Liver (tissue), 9 donors: Measurements from ENCODE around the gene FDX1. TPM values are rescaled to one million over a fixed set of nuclear protein-coding genes. Genes with fewer than 3 reads are reported as not detected.

Experiments
- DNase-seq: peaks from one replicate; pipeline ENCODE4 v3.0.0-alpha.2; 2017; ENCODE audit warnings: low spot score
- H3K27ac ChIP-seq, 2 donors: one replicate each; pipeline ENCODE4 v1.7.0; 2013; ENCODE audit warnings: inconsistent platforms in 2 of 2, low read length in 2 of 2, control low read depth in 1 of 2, low read depth in 1 of 2, mild to moderate bottlenecking in 1 of 2
- H3K27me3 ChIP-seq, 4 donors: one replicate each; pipeline versions ENCODE4 v1.6.1 to v1.7.0; 2013; ENCODE audit warnings: low read length in 3 of 4, inconsistent platforms in 1 of 4, mild to moderate bottlenecking in 1 of 4, moderate library complexity in 1 of 4; ENCODE audit not compliant: control insufficient read depth in 4 of 4, insufficient read depth in 4 of 4
- H3K36me3 ChIP-seq, 4 donors: one replicate each; pipeline versions ENCODE4 v1.6.1 to v1.7.0; 2013; ENCODE audit warnings: low read length in 3 of 4, mild to moderate bottlenecking in 3 of 4, low read depth in 1 of 4, moderate library complexity in 1 of 4; ENCODE audit not compliant: control insufficient read depth in 4 of 4, insufficient read depth in 3 of 4
- H3K4me1 ChIP-seq, 4 donors: one replicate each; pipeline versions ENCODE4 v1.6.1 to v1.7.0; 2013; ENCODE audit warnings: low read length in 3 of 4, mild to moderate bottlenecking in 3 of 4, moderate library complexity in 1 of 4; ENCODE audit not compliant: control insufficient read depth in 4 of 4, insufficient read depth in 4 of 4
- H3K4me3 ChIP-seq, 3 donors: one replicate each; pipeline versions ENCODE4 v1.6.1 to v1.7.0; 2013; ENCODE audit warnings: low read length in 3 of 3, control low read depth in 1 of 3, low read depth in 1 of 3, mild to moderate bottlenecking in 1 of 3
- H3K9ac ChIP-seq, 2 donors: one replicate each; pipeline ENCODE4 v1.7.0; 2013; ENCODE audit warnings: low read length in 2 of 2, mild to moderate bottlenecking in 2 of 2, moderate library complexity in 2 of 2, control low read depth in 1 of 2, low read depth in 1 of 2
- H3K9me3 ChIP-seq, 4 donors: one replicate each; pipeline versions ENCODE4 v1.6.1 to v1.7.0; 2013; ENCODE audit warnings: low read length in 3 of 4; ENCODE audit not compliant: control insufficient read depth in 4 of 4
- ATF3 ChIP-seq: IDR thresholded peaks from 2 replicates; pipeline ENCODE4 v1.6.1; 2016; ENCODE audit warnings: antibody characterized with exemption
- CTCF ChIP-seq: fragments of 150-350 bp; IDR thresholded peaks from 2 replicates; pipeline ENCODE4 v1.5.1; 2017; ENCODE audit warnings: improper control_type of control experiment, low read depth, low read length; ENCODE audit not compliant: missing input control
- EGR1 ChIP-seq, 2 donors: IDR thresholded peaks; 2 replicates each; pipeline ENCODE4 v1.6.1; 2016 to 2018; ENCODE audit warnings: antibody characterized with exemption in 2 of 2, low read depth in 2 of 2
- FOXA1 ChIP-seq: IDR thresholded peaks from 2 replicates; pipeline ENCODE4 v1.6.1; 2016; ENCODE audit warnings: antibody characterized with exemption
- FOXA2 ChIP-seq: IDR thresholded peaks from 2 replicates; pipeline ENCODE4 v1.6.1; 2016; ENCODE audit warnings: antibody characterized with exemption
- GABPA ChIP-seq, 2 donors: IDR thresholded peaks in 1 of 2; conservative IDR thresholded peaks in 1 of 2; 2 replicates each; pipeline ENCODE4 v1.6.1; 2016; ENCODE audit warnings: antibody characterized with exemption in 2 of 2, mild to moderate bottlenecking in 1 of 2, moderate library complexity in 1 of 2
- HNF4A ChIP-seq, 2 donors: conservative IDR thresholded peaks; 2 replicates each; pipeline ENCODE4 v1.6.1; 2016; ENCODE audit warnings: antibody characterized with exemption in 2 of 2, mild to moderate bottlenecking in 2 of 2
- HNF4G ChIP-seq: IDR thresholded peaks from 2 replicates; pipeline ENCODE4 v1.6.1; 2016; ENCODE audit warnings: antibody characterized with exemption
- JUND ChIP-seq, 2 donors: IDR thresholded peaks; 2 replicates each; pipeline ENCODE4 v1.6.1; 2016; ENCODE audit warnings: antibody characterized with exemption in 2 of 2
- MAX ChIP-seq: IDR thresholded peaks from 2 replicates; pipeline ENCODE4 v1.6.1; 2016; ENCODE audit warnings: antibody characterized with exemption
- NR2F2 ChIP-seq: IDR thresholded peaks from 2 replicates; pipeline ENCODE4 v1.6.1; 2016; ENCODE audit warnings: antibody characterized with exemption
- RAD21 ChIP-seq, 2 donors: IDR thresholded peaks; 2 replicates each; pipeline ENCODE4 v1.6.1; 2016; ENCODE audit warnings: antibody characterized with exemption in 2 of 2, mild to moderate bottlenecking in 2 of 2
- REST ChIP-seq: IDR thresholded peaks from 2 replicates; pipeline ENCODE4 v1.6.1; 2016; ENCODE audit warnings: antibody characterized with exemption, mild to moderate bottlenecking
- RXRA ChIP-seq, 2 donors: IDR thresholded peaks; 2 replicates each; pipeline ENCODE4 v1.6.1; 2017 to 2018; ENCODE audit warnings: antibody characterized with exemption in 2 of 2, mild to moderate bottlenecking in 1 of 2
- SP1 ChIP-seq: IDR thresholded peaks from 2 replicates; pipeline ENCODE4 v1.6.1; 2018; ENCODE audit warnings: antibody characterized with exemption, mild to moderate bottlenecking
- TAF1 ChIP-seq: conservative IDR thresholded peaks from 2 replicates; pipeline ENCODE4 v1.6.1; 2016; ENCODE audit warnings: antibody characterized with exemption, mild to moderate bottlenecking
- YY1 ChIP-seq: IDR thresholded peaks from 2 replicates; pipeline ENCODE4 v1.6.1; 2016; ENCODE audit warnings: antibody characterized with exemption, mild to moderate bottlenecking
- ZBTB33 ChIP-seq: IDR thresholded peaks from 2 replicates; pipeline ENCODE4 v1.6.1; 2016; ENCODE audit warnings: antibody characterized with exemption
- WGBS: extraction: QIAGEN DNeasy Blood & Tissue Kit; methylation state at CpG from one replicate; pipeline ENCODE4 v1.1.7; 2013; 5-methylcytosine and 5-hydroxymethylcytosine counted together
- polyA plus RNA-seq, 2 donors: library from polyadenylated mRNA; stranded (reverse) in 1 of 2; unstranded in 1 of 2; fragments of 200-250 nt in 1 of 2; fragments of >200 nt in 1 of 2; fragmentation: Nextera tagmentation in 1 of 2; extraction: Ambion mirVana in 1 of 2; gene quantifications; one replicate each; pipeline versions ENCODE4 v1.2.1 to v1.2.3, GENCODE V29; 2013 to 2015
- total RNA-seq, 2 donors: library from RNA; depleted of rRNA; stranded (reverse); fragments of >200 nt; gene quantifications; one replicate each; pipeline ENCODE4 v1.2.3, GENCODE V29; 2014
- donor health status: healthy.
- donor health status: healthy.
- donor health status: healthy.
- donor health status: healthy.
- donor health status: healthy.

FDX1 gene
- total and polyA plus RNA-seq, 4 donors = 6.8 to 28.8 (median 17.1) TPM

- TF ChIP-seq REST = no peak
- no peak for TF ChIP-seq CTCF
- TF ChIP-seq FOXA2 = no peak
- no peak for TF ChIP-seq FOXA1
- TF ChIP-seq SP1 = no peak
- no peak for TF ChIP-seq TAF1
- no peak for TF ChIP-seq RAD21 (IDR thresholded peaks at IDR 0.05)
- no peak for TF ChIP-seq YY1
- no peak for TF ChIP-seq HNF4G
These were observed 35.5 kb downstream of the FDX1 start (continued) for GRCh38 chr11:110465231-110465630.

- no peak overlapping the region for H3K9ac ChIP-seq
- H3K36me3 ChIP-seq = peaks cover 0 to 9% (median 2%) of the 10 kb centered on the region in 4 donors
- WGBS = 98% methylated on average over 3 of the region's 3 CpGs
- no peaks in the 10 kb centered on the region for H3K9me3 ChIP-seq
- H3K27me3 ChIP-seq = no peaks in the 10 kb centered on the region
- H3K4me1 ChIP-seq = no peaks in the 10 kb centered on the region
- no peak overlapping the region for H3K27ac ChIP-seq
- no peak overlapping the region for H3K4me3 ChIP-seq
- no peak for DNase-seq
- TF ChIP-seq NR2F2 (no peak), TAF1 (no peak), HNF4A (conservative IDR thresholded peaks at IDR 0.05) (no peak), RAD21 (IDR thresholded peaks at IDR 0.05) (no peak), CTCF (no peak), SP1 (no peak), HNF4G (no peak), FOXA1 (no peak), ATF3 (no peak), MAX (no peak), FOXA2 (no peak), EGR1 (IDR thresholded peaks at IDR 0.05; ENCODE audit: low read depth in 2 of 2) (no peak), RXRA (IDR thresholded peaks at IDR 0.05) (no peak), GABPA (IDR thresholded peaks at IDR 0.05 in 1 of 2, conservative IDR thresholded peaks at IDR 0.05 in 1 of 2) (no peak), YY1 (no peak), REST (no peak), JUND (IDR thresholded peaks at IDR 0.05) (no peak), ZBTB33 (no peak)
These were observed 37.8 kb downstream of the FDX1 start for GRCh38 chr11:110467556-110467955.
